HG02610 (cell line): ENCODE results near the gene SGSH.
"Not testable (repeated sequence)": the region's sequence is repeated elsewhere in the genome, so short reads cannot be mapped to it uniquely, and the experiment has no call there.

Source experiments
- ATAC-seq: cut with Tn5 transposase; IDR thresholded peaks from one replicate; pipeline ENCODE4 v1.9.1; 2021; ENCODE audit warnings: mild to moderate bottlenecking, moderate library complexity; ENCODE audit not compliant: unreplicated experiment

The SGSH gene

GRCh38 chr17:80254396-80255251, 34.5 kb upstream of the SGSH start:
- ATAC-seq: no peak

GRCh38 chr17:80253631-80254395, 33.7 kb upstream of the SGSH start:
- no peak for ATAC-seq

GRCh38 chr17:80252871-80253270, 32.7 kb upstream of the SGSH start:
- peak; percentile 58 for ATAC-seq

GRCh38 chr17:80251966-80252365, 31.8 kb upstream of the SGSH start:
- no peak for ATAC-seq

GRCh38 chr17:80248894-80249710, 29.0 kb upstream of the SGSH start:
- no peak for ATAC-seq

GRCh38 chr17:80248001-80248893, 28.1 kb upstream of the SGSH start:
- no peak for ATAC-seq

- ATAC-seq: no peak
These were observed 27.4 kb upstream of the SGSH start for GRCh38 chr17:80247561-80247960.

- no peak for ATAC-seq
These were observed 26.6 kb upstream of the SGSH start for GRCh38 chr17:80246726-80247125.

GRCh38 chr17:80246266-80246681, 26.1 kb upstream of the SGSH start:
- ATAC-seq: no peak

- ATAC-seq: no peak
These were observed 25.6 kb upstream of the SGSH start for GRCh38 chr17:80245566-80246265.

- ATAC-seq: no peak
These were observed 24.9 kb upstream of the SGSH start for GRCh38 chr17:80244871-80245509.

- not testable (repeated sequence) for ATAC-seq
These were observed 24.3 kb upstream of the SGSH start for GRCh38 chr17:80244448-80244847.

- no peak for ATAC-seq
These were observed 23.6 kb upstream of the SGSH start for GRCh38 chr17:80243526-80244433.

GRCh38 chr17:80242505-80242904, 22.4 kb upstream of the SGSH start:
- ATAC-seq: no peak

GRCh38 chr17:80237386-80237785, 17.3 kb upstream of the SGSH start:
- no peak for ATAC-seq

GRCh38 chr17:80236911-80237310, 16.8 kb upstream of the SGSH start:
- no peak for ATAC-seq

- ATAC-seq: no peak
These were observed 13.1 kb upstream of the SGSH start for GRCh38 chr17:80233202-80233601.

GRCh38 chr17:80232438-80232837, 12.3 kb upstream of the SGSH start:
- ATAC-seq: no peak
